Measurements from ENCODE around the gene TMEM253. TPM values are rescaled to one million over a fixed set of nuclear protein-coding genes. Genes with fewer than 3 reads are reported as not detected.
A peak's percentile ranks its signal among the peaks of the same experiment; 100 is the strongest.

TMEM253 gene
- total RNA-seq, 2 donors from 2014 or later: not detected

- Mint-ChIP-seq H3K27ac (no peak overlapping the region), H3K9me3 (no peaks in the 10 kb centered on the region), H3K4me1 (no peaks in the 10 kb centered on the region), H3K27me3 (peaks cover 3% of the 10 kb centered on the region), H3K4me3 (no peak overlapping the region), H3K36me3 (ENCODE audit: low read depth) (no peaks in the 10 kb centered on the region)
- no peak for ATAC-seq (replicated peaks)
Measured at GRCh38 chr14:21078287-21078686, 22.6 kb upstream of the TMEM253 start.

DNA sequence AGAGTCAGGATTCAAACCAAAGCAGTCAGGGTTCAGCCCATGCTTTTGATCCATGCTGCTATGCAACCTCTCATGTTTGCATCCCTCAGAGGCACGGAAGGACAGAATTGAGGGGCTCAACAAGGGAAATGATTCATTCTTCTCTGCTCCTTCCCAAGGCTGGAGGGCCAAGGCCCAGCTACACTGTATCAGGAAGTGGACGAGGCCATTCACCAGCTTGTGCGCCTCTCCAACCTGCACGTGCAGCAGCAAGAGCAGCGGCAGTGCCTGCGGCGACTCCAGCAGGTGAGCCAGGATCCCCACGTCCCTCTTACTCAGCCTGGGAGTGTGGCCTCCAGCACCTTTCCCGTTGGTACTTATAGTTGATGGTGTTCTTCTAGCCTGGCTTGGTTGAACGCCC lies 22.1 kb upstream of the TMEM253 start:
- no peak overlapping the region for H3K27ac Mint-ChIP-seq
- H3K4me1 Mint-ChIP-seq: no peaks in the 10 kb centered on the region
- no peaks in the 10 kb centered on the region for H3K27me3 Mint-ChIP-seq
- no peaks in the 10 kb centered on the region for H3K36me3 Mint-ChIP-seq (ENCODE audit: low read depth)
- no peak overlapping the region for H3K4me3 Mint-ChIP-seq
- no peaks in the 10 kb centered on the region for H3K9me3 Mint-ChIP-seq
- no peak for ATAC-seq (replicated peaks)

DNA sequence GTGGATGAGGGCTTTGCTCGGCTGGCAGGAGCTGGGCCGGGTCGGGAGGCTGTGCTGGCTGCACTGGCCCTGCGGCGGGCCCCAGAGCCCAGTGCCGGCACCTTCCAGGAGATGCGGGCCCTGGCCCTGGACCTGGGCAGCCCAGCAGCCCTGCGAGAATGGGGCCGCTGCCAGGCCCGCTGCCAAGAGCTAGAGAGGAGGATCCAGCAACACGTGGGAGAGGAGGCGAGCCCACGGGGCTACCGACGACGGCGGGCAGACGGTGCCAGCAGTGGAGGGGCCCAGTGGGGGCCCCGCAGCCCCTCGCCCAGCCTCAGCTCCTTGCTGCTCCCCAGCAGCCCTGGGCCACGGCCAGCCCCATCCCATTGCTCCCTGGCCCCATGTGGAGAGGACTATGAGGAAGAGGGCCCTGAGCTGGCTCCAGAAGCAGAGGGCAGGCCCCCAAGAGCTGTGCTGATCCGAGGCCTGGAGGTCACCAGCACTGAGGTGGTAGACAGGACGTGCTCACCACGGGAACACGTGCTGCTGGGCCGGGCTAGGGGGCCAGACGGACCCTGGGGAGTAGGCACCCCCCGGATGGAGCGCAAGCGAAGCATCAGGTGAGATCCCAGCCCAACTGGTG lies 19.2 kb upstream of the TMEM253 start:
- no peak for ATAC-seq (replicated peaks)
- H3K27me3 Mint-ChIP-seq: no peaks in the 10 kb centered on the region
- H3K36me3 Mint-ChIP-seq (ENCODE audit: low read depth): no peaks in the 10 kb centered on the region
- H3K4me3 Mint-ChIP-seq: no peak overlapping the region
- no peak overlapping the region for H3K27ac Mint-ChIP-seq
- no peaks in the 10 kb centered on the region for H3K9me3 Mint-ChIP-seq
- H3K4me1 Mint-ChIP-seq: peaks cover 3% of the 10 kb centered on the region

- Mint-ChIP-seq H3K4me1 (peaks cover 15% of the 10 kb centered on the region), H3K4me3 (no peak overlapping the region), H3K27me3 (no peaks in the 10 kb centered on the region), H3K36me3 (ENCODE audit: low read depth) (no peaks in the 10 kb centered on the region), H3K27ac (peak overlapping the region; percentile 8), H3K9me3 (no peaks in the 10 kb centered on the region)
- ATAC-seq (replicated peaks): no peak
Measured at GRCh38 chr14:21083565-21084325, 17.1 kb upstream of the TMEM253 start.

DNA sequence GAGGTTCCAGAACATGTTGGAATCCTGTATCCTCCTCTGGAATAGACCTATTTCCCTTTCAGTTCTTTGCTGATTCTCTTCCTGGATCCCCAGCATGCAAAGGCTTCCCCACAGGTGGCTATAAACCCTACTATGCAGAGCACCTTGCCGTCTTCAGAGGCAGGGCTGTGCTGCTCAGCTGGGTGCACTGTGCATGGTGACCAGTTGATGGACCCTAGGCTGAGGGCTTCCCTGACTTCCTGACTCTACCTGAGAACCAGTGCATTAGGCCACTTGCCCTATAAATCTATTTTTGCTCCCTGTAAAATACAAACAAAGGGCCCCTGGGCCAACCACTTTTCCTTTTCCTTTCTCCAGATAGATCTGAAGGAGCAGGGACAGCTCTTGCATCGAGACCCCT lies 16.5 kb upstream of the TMEM253 start:
- Mint-ChIP-seq H3K27ac (peak overlapping the region; percentile 8), H3K9me3 (no peaks in the 10 kb centered on the region), H3K4me1 (peaks cover 15% of the 10 kb centered on the region), H3K36me3 (ENCODE audit: low read depth) (no peaks in the 10 kb centered on the region), H3K4me3 (no peak overlapping the region), H3K27me3 (no peaks in the 10 kb centered on the region)
- ATAC-seq (replicated peaks): no peak

DNA sequence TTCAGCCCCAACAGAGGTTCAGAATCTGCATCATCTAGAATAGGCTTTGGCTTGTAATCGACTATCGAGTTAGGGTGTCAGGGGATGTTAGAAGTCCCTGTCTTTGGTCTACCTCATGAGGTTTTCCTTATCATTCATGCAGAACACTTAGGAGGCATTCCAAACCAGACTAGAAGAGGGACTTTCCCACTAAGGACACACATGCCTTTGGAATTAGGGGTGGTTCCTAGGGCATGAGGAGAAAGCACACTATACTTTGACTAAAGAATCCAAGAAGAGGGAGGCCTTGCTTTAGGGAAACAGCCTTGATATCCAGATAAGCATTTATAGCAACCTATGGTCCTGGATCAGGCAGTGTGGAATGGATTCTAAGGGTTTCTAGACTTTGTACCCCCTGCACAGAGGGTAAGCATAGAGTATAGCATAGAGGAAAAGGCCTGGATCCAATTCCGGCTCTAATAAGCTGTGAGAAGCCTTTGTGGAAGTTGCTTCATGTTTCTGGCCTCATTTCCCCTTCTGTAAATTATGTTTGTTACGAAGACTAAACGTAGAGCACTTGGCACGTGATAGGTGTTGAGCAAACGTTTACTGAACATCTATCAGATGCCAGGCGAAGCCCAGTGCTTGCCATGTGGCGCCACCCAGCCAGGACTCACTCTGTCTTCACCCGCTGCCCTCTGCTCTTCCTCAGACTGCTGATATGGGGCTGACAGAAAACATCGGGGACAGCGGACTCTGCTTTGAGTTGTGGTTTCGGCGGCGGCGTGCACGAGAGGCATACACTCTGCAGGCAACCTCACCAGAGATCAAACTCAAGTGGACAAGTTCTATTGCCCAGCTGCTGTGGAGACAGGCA lies 15.6 kb upstream of the TMEM253 start:
- H3K4me1 Mint-ChIP-seq: peaks cover 15% of the 10 kb centered on the region
- H3K27me3 Mint-ChIP-seq: no peaks in the 10 kb centered on the region
- H3K4me3 Mint-ChIP-seq: no peak overlapping the region
- no peaks in the 10 kb centered on the region for H3K36me3 Mint-ChIP-seq (ENCODE audit: low read depth)
- ATAC-seq (replicated peaks): no peak
- H3K9me3 Mint-ChIP-seq: no peaks in the 10 kb centered on the region
- peak overlapping the region; percentile 8 for H3K27ac Mint-ChIP-seq

- no peaks in the 10 kb centered on the region for H3K27me3 Mint-ChIP-seq
- H3K9me3 Mint-ChIP-seq: no peaks in the 10 kb centered on the region
- H3K36me3 Mint-ChIP-seq (ENCODE audit: low read depth): no peaks in the 10 kb centered on the region
- no peak for ATAC-seq (replicated peaks)
- peaks cover 15% of the 10 kb centered on the region for H3K4me1 Mint-ChIP-seq
- H3K4me3 Mint-ChIP-seq: peak overlapping the region; percentile 23
- H3K27ac Mint-ChIP-seq: peak overlapping the region; percentile 90
Measured at GRCh38 chr14:21086908-21087293, 14.0 kb upstream of the TMEM253 start.

DNA sequence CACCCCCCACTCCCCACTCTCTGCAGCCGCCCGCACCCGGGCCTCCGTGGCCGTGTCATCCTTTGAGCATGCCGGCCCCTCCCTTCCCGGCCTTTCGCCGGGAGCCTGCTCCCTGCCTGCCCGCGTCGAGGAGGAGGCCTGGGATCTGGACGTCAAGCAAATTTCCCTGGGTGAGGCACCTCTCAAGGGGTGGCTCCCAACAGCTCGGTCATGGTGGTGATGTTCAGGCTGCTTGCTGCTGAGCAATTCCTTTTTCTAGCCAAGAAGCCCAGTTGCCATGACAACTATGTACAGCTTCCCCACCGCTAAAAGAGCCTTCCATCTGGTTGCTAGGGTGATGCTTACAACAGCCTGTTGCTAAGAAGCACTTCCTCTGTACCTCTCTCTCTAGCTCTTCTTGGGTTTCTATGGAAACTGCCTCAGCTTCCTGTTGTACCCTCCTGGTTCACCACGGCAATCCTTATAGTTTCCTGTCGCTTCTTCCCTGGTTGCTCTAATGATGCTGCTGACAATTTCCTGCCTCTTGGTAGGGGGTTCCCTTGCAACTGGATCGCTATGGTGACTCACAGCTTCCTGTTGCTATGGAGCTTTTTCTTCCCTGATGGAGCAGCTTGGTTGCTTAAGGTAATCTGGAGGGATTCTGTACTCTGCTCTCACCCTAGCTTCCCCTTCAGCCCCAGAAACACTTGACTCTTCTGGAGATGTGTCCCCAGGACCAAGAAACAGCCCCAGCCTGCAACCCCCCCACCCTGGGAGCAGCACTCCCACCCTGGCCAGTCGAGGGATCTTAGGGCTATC lies 13.4 kb upstream of the TMEM253 start:
- Mint-ChIP-seq H3K27me3 (no peaks in the 10 kb centered on the region), H3K36me3 (ENCODE audit: low read depth) (peaks cover 3% of the 10 kb centered on the region), H3K27ac (peak overlapping the region; percentile 90), H3K4me3 (peak overlapping the region; percentile 25), H3K9me3 (no peaks in the 10 kb centered on the region), H3K4me1 (peaks cover 16% of the 10 kb centered on the region)
- peak; percentile 81 for ATAC-seq (replicated peaks)

DNA sequence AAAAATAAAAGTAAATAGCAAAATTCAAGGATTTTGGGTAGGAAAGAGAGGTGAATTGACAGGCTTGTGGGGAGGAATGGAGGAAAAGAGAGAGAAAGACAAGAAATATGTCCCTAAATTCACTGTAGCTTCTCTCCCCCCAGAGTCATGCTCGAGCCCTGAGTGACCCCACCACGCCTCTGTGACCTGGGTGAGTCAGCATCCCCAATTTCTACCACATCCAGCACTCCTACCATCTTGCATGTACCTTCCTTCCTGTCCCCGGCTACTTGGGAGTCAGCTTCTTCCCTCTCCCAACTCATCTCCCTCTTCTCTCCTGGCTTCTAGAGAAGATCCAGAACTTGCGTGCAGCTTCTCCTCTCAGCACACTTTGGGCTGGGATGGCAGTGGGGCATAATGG lies 12.2 kb upstream of the TMEM253 start:
- Mint-ChIP-seq H3K27ac (peak overlapping the region; percentile 90), H3K9me3 (no peaks in the 10 kb centered on the region)

DNA sequence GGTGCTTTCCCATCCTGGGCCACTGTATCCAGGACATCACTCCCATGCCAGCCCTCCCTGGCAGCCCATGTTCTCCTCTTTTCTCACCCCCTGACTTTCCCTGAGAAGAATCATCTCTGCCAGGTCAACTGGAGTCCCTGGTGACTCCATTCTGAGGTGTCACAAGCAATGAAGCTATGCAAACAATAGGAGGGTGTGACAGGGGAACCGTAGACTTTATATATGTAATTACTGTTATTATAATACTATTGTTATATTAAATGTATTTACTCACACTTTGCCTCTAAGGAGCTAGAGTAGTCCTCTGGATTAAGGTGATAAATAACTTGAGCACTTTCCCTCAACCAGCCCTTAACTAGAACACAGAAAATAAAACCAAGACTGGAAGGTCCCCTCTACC lies 11.6 kb upstream of the TMEM253 start:
- Mint-ChIP-seq H3K4me3 (no peak overlapping the region), H3K9me3 (no peaks in the 10 kb centered on the region), H3K36me3 (ENCODE audit: low read depth) (peaks cover 9% of the 10 kb centered on the region), H3K4me1 (peaks cover 22% of the 10 kb centered on the region), H3K27ac (peak overlapping the region; percentile 90), H3K27me3 (no peaks in the 10 kb centered on the region)
- ATAC-seq (replicated peaks): no peak

More for the DNA sequence above, 12.2 kb upstream of the TMEM253 start:
- Mint-ChIP-seq H3K36me3 (ENCODE audit: low read depth) (peaks cover 9% of the 10 kb centered on the region), H3K4me3 (no peak overlapping the region), H3K27me3 (no peaks in the 10 kb centered on the region), H3K4me1 (peaks cover 22% of the 10 kb centered on the region)
- ATAC-seq (replicated peaks): no peak

GRCh38 chr14:21089877-21090193 lies 11.0 kb upstream of the TMEM253 start:
- ATAC-seq (replicated peaks): no peak
- peaks cover 22% of the 10 kb centered on the region for H3K4me1 Mint-ChIP-seq

DNA sequence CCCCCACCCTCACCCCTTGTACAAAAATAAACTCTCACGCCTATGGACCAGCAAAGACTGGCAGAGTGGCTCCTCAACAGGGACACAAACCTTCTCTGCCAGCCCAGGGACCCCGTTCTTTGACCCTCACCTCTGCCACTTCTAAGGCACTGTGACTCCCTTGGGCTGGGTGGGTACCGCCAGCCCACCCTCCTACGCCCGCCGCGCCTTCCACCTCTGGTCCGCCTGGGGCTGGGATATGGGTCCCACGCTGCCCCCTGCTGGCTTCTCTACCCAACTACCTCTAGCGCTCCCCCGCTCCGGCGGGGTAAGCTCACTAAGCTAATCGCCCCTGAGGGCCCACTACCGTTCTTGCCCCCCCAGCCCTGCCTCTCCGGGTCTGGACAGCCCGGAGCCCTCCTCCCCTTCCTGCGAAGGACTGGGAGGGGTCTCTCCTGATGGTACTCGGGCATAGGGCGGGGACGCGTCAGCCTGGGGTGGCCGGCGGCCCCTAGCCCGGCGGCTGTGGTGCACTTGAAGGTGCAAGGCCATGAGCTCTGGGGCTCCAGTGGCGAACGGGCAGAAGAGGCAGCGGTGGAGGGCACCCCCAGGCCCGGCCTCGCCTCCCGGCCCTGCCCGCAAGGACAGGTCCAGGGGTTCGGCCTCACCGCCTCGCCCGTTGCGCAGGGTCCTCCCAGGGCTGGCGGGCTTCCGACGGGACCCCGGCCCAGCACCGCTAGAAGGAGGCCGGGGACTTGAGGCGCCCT lies 10.5 kb upstream of the TMEM253 start:
- ATAC-seq (replicated peaks): no peak
- H3K27ac Mint-ChIP-seq: no peak overlapping the region
- no peaks in the 10 kb centered on the region for H3K9me3 Mint-ChIP-seq
- H3K4me3 Mint-ChIP-seq: no peak overlapping the region
- H3K27me3 Mint-ChIP-seq: no peaks in the 10 kb centered on the region
- peaks cover 9% of the 10 kb centered on the region for H3K36me3 Mint-ChIP-seq (ENCODE audit: low read depth)
- peaks cover 22% of the 10 kb centered on the region for H3K4me1 Mint-ChIP-seq

More at GRCh38 chr14:21089877-21090193, 11.0 kb upstream of the TMEM253 start:
- H3K4me3 Mint-ChIP-seq: no peak overlapping the region
- no peak overlapping the region for H3K27ac Mint-ChIP-seq
- peaks cover 9% of the 10 kb centered on the region for H3K36me3 Mint-ChIP-seq (ENCODE audit: low read depth)
- H3K27me3 Mint-ChIP-seq: no peaks in the 10 kb centered on the region
- no peaks in the 10 kb centered on the region for H3K9me3 Mint-ChIP-seq

DNA sequence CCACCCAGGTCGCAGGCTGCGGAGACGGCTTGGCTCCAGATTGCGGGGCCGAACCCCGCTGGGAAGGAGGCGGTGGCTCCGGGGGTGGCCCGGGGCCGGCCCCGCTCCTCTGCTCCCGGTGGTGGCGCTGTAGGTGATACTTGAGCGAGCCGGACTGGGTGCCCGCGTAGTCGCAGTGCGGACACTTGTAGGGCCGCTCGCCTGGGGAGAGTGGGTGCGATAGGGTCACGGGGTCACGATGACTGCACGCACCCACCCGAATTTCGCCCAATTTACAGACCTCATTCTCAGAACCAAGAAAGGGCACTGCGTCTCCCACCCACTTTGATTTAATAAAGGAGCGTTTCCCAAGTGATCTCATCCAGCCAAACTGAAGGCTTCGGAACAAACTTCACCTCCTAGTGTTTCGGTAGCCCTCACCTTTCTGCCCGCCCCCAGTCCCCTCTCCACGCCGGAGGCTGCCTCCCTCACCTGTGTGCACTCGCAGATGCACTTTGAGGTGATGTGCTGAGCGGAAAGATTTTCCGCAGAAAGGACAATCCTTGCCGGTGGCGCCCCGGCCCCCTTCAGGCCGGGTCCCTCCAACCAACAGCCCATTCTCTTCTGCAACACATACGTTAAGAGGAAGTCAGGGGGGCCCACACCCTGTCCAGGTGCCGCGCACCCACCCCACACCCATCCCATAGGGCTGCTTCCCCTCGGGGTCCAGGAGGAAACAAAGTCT lies 9.8 kb upstream of the TMEM253 start:
- no peak for ATAC-seq (replicated peaks)
- no peaks in the 10 kb centered on the region for H3K27me3 Mint-ChIP-seq
- peaks cover 22% of the 10 kb centered on the region for H3K4me1 Mint-ChIP-seq
- peaks cover 9% of the 10 kb centered on the region for H3K36me3 Mint-ChIP-seq (ENCODE audit: low read depth)
- no peak overlapping the region for H3K4me3 Mint-ChIP-seq
- H3K27ac Mint-ChIP-seq: no peak overlapping the region
- no peaks in the 10 kb centered on the region for H3K9me3 Mint-ChIP-seq
